GM18873 (cell line): ENCODE data around the gene TMEM179B.
"Not testable (repeated sequence)": the region's sequence is repeated elsewhere in the genome, so short reads cannot be mapped to it uniquely, and the experiment has no call there.

Source experiments
- ATAC-seq: cut with Tn5 transposase; IDR thresholded peaks from one replicate; pipeline ENCODE4 v1.9.1; 2021; ENCODE audit warnings: mild to moderate bottlenecking, moderate library complexity, moderate number of reproducible peaks; ENCODE audit not compliant: unreplicated experiment, low FRiP score

The TMEM179B gene, protein sequence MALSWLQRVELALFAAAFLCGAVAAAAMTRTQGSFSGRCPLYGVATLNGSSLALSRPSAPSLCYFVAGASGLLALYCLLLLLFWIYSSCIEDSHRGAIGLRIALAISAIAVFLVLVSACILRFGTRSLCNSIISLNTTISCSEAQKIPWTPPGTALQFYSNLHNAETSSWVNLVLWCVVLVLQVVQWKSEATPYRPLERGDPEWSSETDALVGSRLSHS

DNA sequence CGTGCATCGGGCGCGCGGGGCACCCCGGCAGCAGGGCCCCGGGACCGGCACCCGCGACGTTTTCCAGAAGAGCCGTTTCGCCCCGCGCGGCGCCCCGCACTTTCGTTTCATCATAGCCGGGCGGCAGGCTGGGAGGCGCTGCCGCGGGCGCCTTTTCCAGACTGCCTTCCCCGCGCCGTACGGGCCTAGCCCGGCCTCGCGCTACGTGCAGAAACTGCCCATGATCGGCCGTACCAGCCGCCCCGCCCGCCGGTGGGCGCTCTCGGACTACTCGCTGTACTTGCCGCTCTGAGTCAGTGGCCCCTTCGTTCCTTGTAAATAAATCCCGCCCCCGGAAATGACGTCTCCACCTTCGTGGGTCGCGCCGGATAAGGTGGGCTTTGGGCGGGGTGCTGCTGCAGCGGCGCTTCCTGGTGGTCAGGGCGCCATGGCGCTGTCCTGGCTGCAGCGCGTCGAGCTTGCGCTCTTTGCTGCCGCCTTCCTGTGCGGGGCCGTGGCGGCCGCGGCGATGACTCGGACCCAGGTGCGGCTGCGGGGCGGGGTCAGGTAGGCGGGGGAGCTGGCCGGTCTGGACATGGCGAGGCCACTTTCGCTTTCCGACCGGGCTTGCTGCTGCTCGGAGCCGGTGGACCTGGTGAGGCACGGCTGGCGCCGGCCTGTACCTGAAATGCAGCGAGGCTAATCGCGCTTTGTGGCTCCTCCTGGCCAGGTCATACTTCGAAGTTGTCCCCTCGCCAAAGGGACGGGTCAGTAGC lies at the start of gene TMEM179B:
TMEM179B (plus strand) TSS at position 398 of the 755 bp plus-strand sequence; CDS start at position 428, 30 bp downstream.
- ATAC-seq = peak; percentile 57

DNA sequence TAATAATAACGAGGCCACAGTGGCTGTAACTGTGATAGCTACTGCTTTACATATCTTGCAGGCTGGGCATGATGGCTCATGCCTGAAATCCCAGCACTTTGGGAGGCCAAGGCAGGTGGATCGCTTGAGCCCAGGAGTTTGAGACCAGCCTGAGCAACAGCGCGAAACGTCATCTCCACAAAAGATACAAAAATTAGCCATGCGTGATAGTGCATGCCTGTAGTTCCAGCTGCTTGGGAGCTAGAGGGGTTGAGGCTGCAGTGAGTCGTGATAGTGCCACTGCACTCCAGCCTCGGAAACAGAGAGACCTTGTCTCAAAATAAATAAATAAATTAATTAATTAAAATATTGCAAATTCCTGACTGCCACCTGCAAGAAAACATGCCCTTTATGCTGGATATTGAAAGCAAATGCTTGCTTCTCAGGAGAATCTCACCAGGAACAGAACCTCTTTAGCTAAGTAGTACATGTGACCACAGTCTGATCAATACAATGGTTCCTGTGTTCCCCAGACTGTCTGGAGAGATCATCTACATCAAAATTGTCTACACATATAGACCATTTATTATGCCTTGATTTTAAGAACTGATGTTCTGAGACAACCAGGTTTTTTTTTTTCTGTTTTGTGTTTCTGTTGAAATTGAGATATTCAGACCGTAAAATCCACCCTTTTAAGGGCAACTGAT lies 39.6 kb upstream of the TMEM179B start:
- no peak for ATAC-seq

DNA sequence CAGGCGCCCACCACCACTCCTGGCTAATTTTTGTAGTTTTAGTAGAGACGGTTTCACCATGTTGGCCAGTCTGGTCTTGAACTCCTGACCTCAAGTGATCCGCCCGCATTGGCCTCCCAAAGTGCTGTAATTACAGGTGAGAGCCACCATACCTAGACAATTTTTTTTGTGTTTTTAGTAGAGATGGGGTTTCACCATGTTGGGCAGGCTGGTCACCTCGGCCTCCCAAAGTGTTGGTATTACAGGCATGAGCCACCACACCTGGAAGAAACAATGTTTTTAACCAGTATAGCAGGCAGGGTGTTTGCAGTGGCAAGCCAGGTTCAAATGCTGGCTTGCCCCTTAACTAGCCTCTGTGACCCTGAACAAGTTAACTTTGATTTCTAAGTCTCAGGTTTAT lies 37.3 kb upstream of the TMEM179B start:
- not testable (repeated sequence) for ATAC-seq

DNA sequence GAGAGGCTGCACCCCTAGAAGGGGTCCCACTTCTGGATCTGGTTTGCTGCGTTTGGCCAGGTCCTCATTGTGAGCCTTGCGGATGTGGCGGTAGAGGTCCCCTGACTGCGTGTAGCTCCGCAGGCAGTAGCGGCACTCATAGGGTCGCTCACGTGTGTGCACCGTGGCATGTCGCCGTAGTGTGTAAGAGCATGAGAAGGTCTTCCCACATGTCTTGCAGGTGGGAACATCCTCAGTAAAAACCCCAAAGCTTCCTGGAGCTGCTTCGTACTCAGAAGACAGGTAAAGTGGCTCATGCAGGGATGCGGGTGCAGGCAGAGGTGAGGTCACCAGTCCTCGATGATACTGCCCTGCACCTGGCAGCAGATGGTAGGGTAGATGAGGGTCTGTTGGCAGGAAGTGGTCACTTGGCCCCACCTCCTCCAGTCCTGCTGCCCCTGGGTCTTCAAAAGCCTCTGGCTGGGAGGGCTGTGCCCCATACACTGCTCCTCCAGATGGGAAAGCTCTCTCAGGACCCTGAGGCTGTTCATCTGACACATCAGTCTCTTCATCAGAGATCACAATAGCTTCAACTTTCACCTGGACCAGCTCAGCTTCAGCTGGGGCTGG lies 34.9 kb upstream of the TMEM179B start:
- ATAC-seq = no peak

DNA sequence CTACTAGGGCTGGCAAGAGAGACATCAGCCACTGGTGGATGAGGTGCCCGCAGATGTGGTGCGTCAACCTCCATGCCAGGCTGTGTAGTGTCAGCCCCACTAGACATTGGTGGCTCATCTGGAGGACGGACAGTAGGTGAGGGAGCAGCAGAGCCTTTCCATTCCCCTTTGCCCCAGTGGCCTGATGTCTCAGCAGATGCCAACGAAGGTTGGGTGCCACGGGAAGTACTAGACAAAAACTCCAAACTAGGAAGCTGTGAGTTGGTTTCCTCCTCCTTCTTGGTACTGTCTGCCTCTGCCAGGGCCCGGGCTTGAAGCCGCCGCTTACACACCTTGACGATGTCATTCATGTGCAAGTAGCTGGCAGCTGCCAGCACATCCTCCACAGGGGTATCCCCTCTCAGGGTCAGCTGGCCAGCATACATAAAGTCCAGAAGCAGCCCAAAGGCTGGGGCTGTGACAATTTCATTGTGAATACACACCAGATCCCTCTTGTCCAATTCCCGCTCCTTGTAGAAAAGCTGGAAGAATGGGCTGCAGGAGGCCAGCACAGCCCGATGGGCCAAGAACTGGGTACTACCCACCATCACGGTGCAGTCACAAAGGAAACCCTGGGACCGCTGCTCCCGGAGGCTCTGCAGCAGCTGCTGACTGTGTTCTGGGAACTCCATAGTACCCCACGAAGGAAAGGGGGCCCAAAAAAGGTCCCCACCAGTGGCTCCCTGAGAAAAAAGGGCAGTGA lies 34.0 kb upstream of the TMEM179B start:
- no peak for ATAC-seq

DNA sequence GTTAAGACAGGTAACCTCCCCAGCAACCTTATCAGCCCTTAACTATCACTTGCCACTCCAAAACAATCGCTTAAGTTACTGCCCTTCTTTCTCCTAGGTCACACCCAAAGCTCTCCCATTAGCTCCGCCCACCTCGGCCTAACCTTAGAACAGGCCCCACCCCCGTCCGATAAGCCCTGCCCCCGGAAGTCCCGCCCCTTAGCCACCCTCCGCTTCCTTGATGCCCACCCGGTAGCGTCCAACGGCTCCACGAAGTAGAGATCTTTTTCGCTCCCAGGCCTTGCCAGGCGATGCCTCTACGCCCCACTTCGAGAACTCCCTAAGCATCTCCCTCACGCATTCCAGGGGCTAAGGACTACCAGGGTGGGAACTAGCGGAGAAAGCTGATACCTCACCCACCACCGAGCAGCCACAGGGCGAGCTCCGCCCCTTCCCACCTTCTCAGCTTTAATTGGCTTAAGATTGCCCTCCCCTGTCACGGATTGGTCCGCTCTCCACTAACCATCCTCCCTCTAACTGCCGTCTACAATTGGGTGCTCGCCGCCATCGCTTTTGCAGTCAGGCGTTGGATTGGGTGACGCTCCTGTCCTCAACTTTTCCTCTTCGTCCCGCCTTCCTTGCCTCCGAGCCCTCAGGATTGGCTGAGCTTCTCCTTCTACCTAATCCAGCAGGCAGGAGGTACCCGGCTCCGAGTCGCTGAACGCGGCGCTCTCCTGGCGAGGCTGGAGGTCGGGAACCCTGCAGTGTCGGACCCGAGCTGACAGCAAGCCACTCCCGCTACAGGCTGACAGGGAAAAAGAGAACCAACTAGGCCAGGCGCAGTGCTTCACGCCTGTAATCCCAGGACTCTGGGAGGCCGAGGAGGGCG lies 33.2 kb upstream of the TMEM179B start, which contains the start of gene ZBTB3:
ZBTB3 (minus strand) TSS at position 425 of the 868 bp plus-strand sequence. CDS start 496 bp downstream, outside the sequence.
- peak; percentile 94 for ATAC-seq

DNA sequence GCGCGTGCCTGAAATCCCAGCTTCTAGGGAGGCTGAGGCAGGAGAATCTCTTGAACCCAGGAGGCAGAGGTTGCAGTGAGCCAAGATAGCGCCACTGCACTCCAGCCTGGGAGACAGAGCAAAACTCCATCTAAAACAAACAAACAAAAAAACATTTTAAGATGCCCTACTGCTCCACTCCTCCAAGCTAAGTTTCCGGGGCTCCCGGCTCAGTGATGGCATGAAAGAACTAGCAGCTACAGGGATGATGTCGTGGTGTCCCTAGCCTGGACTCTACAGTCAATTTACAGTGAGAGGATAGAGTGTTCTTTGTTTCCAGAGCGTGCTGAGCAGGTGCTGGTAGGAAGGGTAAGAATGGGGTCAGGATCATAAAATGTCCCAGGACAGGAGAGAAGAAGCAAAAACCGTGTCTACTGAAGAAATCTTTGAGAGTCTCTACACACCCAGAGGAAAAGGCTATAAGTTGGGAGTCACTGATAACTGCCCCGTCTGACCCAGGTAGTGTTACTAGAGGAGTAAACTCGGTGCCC lies 32.1 kb upstream of the TMEM179B start:
- ATAC-seq = no peak

DNA sequence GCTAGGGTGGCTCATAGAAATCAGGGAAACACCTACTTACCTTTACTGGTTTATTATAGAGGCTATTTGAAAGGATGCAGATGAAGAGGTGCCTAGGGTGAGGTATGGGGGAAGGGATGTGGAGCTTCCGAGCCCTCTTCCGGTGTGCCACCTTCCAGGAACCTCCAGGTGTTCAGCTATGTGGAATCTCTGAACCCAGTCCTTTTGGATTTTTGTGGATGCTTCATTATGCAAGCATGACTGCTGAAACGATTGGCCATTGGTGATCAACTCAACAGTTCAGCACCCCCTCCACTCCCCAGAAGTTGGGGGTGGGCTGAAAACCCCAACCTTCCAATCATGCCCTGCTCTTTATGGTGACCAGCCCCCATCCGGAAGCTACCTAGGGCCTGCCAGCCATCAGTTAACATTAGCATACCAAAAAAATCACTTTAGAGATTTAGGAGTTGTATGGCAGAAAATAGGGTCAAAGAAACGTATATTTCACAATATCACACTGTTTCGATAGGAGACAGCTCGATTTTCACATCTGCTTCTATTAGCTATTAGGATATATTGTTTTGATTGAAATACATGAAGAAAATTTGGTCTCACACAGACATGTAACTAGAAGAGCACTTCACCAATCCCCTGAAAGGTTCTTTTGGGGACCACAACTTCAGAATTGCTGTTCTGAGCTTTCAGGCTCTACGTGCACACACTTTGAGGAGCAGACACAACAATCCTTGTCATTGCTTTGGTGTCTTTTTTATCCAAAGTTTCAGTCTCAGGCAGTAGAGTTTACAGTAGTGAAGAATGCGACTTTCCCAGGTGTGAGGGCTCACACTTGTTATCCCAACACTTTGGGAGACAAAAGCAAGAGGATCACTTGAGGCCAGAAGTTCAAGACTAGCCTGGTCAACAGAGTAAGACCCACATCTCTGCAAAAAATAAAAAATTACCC lies 29.1 kb upstream of the TMEM179B start:
- ATAC-seq = no peak

DNA sequence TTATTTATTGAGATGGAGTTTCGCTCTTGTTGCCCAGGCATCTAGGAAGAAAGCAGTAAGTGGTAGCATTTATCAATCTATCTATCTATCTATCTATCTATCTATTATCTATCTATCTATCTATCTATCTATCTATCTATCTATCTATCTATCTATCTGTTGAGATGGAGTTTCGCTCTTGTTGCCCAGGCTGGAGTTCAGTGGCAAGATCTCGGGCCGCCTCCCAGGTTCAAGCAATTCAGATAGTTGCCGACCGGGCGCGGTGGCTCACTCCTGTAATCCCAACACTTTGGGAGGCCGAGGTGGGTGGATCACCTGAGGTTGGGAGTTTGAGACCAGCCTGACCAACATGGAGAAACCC lies 26.4 kb upstream of the TMEM179B start:
- not testable (repeated sequence) for ATAC-seq

DNA sequence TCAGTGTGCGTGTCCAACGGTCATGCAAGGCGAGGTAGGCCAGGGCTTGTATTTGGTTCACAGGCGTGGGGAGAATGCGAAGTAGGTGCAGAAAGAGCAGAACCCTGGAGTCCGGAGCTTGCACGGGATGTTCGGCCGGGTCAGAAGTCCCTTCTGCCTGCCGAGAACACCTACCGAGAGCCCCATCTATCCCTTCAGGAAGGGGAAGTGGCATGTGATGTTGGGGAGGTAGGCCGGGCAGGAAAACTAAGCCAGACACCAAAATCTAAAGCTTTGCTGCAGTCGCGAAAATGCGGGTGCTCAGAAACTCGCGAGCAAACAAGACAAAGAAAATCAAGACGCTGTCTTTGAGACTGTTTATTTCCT lies 16.4 kb upstream of the TMEM179B start:
- peak; percentile 3 for ATAC-seq

DNA sequence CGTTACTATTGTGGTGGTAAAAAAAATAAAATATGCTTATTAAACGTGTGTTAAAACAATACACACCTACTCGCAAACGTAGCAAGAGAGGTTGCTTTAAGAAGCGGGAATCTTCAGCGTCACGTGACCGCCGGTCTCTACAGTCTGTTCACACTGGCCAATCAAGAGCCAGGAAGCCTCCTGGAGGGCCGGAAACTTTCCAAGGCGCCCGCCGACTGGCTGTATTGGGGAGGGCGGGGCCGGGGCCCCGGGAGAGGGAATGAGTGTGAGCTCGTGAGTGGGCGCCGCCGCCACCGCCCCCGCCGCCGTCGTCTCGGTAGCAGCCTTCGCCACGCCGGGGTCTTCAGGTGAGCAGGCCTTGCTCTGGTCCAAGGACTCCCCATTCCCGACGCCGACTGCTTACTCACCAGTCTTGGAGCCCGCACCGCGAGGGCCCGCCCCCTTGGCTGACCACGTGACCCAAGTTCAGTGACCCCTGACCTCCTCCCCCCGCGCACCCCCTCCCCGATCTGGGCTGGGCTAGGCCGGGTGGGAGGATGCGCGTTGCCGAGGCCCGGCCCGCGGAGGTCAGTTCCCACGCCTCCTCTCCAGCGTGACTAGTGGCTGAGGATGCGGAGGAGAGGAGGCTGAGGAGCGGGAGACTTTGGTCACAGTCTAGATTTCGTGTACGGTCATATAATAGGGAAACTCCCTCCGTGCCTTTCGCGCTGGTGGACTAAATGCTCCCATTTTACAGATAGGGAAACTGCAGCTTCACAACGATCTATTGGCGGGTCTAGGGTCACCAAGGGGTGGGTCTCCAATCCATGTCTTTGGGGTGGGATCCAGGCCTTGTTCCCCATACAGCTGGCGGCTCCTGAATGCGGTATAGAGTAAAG lies 15.8 kb upstream of the TMEM179B start, which contains the start of gene TAF6L:
TAF6L (plus strand) TSS at position 253 of the 878 bp plus-strand sequence. CDS start 4,388 bp downstream, outside the sequence.
- peak; percentile 67 for ATAC-seq

DNA sequence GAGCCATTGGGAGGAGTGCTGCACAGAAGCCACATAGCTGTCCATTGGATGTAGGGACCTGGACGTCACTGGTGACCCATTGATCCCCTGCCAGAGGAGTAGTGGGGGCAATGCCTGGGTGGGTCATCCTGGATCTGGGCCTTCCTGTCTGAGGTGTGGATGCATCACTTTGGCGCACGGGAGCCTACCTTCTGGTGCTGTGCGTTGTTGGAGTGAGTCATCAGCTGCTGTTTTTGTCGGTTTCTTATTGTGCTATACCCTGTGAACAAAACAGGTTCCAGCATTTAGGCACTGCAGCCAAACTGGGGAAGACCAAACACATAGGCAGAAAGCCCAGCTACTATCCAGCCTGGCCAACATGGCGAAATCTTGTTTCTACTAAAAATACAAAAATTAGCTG lies 12.8 kb upstream of the TMEM179B start:
- no peak for ATAC-seq

DNA sequence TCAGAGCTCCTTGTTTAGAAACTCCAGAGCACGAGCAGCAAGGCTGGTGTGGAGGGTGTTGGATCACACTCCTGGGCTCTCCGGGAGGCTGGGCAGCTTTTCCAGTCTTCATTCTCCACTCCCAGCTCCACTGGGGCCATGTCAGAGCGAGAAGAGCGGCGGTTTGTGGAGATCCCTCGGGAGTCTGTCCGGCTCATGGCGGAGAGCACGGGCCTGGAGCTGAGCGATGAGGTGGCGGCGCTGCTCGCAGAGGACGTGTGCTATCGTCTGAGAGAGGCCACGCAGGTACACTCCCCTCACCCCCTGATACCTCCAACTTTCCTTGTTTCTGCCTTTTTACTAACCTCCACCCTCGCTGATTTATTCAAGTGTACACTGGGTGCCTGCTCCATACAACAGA lies 11.6 kb upstream of the TMEM179B start:
- no peak for ATAC-seq

DNA sequence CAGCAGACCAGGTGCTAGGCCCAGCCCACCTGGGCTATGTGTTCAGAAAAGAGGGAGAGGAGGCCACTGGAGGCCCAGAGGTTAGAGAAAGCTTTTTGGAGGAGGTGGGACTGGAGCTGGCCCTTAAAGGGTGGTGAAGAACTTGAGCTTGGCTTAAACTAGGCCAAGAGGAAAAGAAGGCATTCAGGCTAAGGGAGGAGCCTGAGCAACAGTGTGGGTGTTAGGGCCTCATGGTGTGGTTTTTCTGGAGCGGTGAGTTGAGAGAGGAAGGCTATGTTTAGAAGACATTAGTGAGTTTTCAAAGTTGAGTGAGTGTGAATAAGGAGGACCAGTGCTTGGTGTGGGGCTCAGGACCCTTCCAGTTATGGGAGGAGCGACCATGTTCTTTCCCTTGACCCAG lies 9.8 kb upstream of the TMEM179B start:
- ATAC-seq = no peak

DNA sequence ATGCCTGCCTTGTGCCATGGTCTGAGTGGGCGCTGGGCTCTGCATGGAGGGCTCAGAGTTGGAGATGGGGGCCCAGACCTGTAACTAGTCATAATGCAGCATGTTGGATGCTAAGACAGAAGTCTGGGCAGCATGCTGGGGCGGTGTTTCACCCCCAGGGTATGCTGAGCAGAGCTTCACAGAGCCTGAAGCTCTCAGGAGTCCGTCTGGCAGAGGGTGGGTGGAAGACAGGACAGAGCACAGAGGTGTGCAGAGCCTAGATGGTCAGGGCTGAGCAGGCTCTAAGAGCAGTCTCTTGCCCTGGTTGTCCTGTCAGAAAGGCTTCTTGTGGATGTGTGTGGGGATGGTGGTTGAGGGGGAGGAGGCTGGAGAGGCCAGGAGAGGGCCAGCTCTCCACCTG lies 8.8 kb upstream of the TMEM179B start:
- ATAC-seq = no peak

DNA sequence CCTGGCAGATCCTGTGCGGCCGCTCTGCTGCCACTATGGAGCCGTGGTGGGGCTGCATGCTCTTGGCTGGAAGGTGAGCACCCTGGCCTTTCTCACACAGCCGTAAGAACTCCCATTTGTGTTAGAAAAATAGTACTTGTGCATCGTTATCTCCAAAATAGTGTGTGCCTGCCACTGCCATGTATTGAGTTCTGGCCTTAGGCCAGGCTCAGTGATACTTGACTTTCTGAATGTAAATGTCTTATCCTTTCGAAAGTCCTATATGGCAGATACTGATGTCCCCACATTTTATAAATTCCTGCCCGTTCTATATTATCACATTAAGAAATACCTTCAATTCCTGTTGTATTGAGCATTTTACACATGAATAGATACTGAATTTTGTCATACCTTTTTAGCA lies 4.4 kb upstream of the TMEM179B start:
- ATAC-seq = no peak
